HepG2 (cell line): ENCODE data around the gene ZMYM1. TPM values are rescaled to one million over a fixed set of nuclear protein-coding genes. Genes with fewer than 3 reads are reported as not detected.

Experiments used
- ADNP ChIP-seq: sonication (generic); formaldehyde crosslinking; IDR thresholded peaks from 2 replicates; pipeline ENCODE4 v1.4.0; 2020; ENCODE audit warnings: missing genetic modification reagents
- CCAR2 ChIP-seq: fragments of 200-400 bp; formaldehyde crosslinking; optimal IDR thresholded peaks from 2 replicates; pipeline ENCODE3; 2018; ENCODE audit warnings: low read depth, mild to moderate bottlenecking, low read length, moderate library complexity
- CREB1 ChIP-seq, 2 experiments: fragments of 450-650 bp in 1 of 2; IDR thresholded peaks; 2 replicates each; pipeline ENCODE4 v1.6.1; 2016 to 2017; ENCODE audit warnings: control low read depth in 1 of 2, mild to moderate bottlenecking in 1 of 2, missing compliant biosample characterization in 1 of 2, missing genetic modification characterization in 1 of 2
- FOXK2 ChIP-seq: fragments of 450-650 bp; IDR thresholded peaks from 2 replicates; pipeline ENCODE4 v1.6.1; 2016
- KAT7 ChIP-seq: IDR thresholded peaks from 2 replicates; pipeline ENCODE4 v1.6.1; 2018; ENCODE audit warnings: borderline replicate concordance, missing compliant biosample characterization
- KDM5A ChIP-seq: fragments of 200-600 bp; sonication (generic); IDR thresholded peaks from 2 replicates; pipeline ENCODE4 v1.7.0; 2018; ENCODE audit warnings: antibody characterized with exemption, mild to moderate bottlenecking, low read length, borderline replicate concordance
- PCBP1 ChIP-seq: fragments of 200-400 bp; formaldehyde crosslinking; IDR thresholded peaks from 2 replicates; pipeline ENCODE4 v1.6.1; 2017; ENCODE audit warnings: mild to moderate bottlenecking, low read depth, low read length, borderline replicate concordance
- RARA ChIP-seq: IDR thresholded peaks from 2 replicates; pipeline ENCODE4 v1.6.1; 2016; ENCODE audit warnings: missing genetic modification reagents, missing compliant biosample characterization
- RCOR2 ChIP-seq: IDR thresholded peaks from 2 replicates; pipeline ENCODE4 v1.6.1; 2016; ENCODE audit warnings: missing biosample characterization, missing genetic modification reagents
- SP4 ChIP-seq: sonication (generic); formaldehyde crosslinking; IDR thresholded peaks from 2 replicates; pipeline ENCODE4 v1.8.1; 2023; ENCODE audit warnings: mild to moderate bottlenecking, missing genetic modification reagents
- ZBTB1 ChIP-seq: sonication (generic); formaldehyde crosslinking; IDR thresholded peaks from 2 replicates; pipeline ENCODE4 v1.4.0; 2020; ENCODE audit warnings: missing genetic modification reagents, borderline replicate concordance
- ZFP62 ChIP-seq: sonication (generic); formaldehyde crosslinking; IDR thresholded peaks from 2 replicates; pipeline ENCODE4 v1.4.0; 2020; ENCODE audit warnings: missing genetic modification reagents
- ZNF562 ChIP-seq: sonication (generic); formaldehyde crosslinking; IDR thresholded peaks from 2 replicates; pipeline ENCODE4 v1.8.0; 2022; ENCODE audit warnings: missing genetic modification reagents, borderline replicate concordance
- ZNF703 ChIP-seq: sonication (generic); formaldehyde crosslinking; IDR thresholded peaks from 2 replicates; pipeline ENCODE4 v1.5.1; 2020; ENCODE audit warnings: missing genetic modification reagents, mild to moderate bottlenecking, moderate library complexity, borderline replicate concordance
- polyA plus RNA-seq, 8 experiments: library from polyadenylated mRNA; depleted of rRNA in 3 of 8; stranded (reverse) in 7 of 8; unstranded in 1 of 8; fragments of >200 nt; fragmentation: Illumina TruSeq in 4 of 8; extraction: Trizol in 4 of 8; gene quantifications; 2 replicates each; pipeline versions ENCODE4 v1.2.1 to v1.2.3, GENCODE V29; 2011 to 2016; ENCODE audit warnings: low read depth in 4 of 8, missing spikeins in 1 of 8, mixed read lengths in 1 of 8; ENCODE audit not compliant: insufficient read depth in 1 of 8
- total RNA-seq, 5 experiments: library from RNA; depleted of rRNA; stranded (reverse); fragments of >200 nt; fragmentation: Illumina TruSeq; extraction: Trizol; gene quantifications; 2 replicates each; pipeline ENCODE4 v1.2.3, GENCODE V29; 2016; ENCODE audit warnings: low read depth in 1 of 5
- TF ChIP-seq, protein P1 (sequence below): fragments of 450-650 bp; IDR thresholded peaks from 2 replicates; pipeline ENCODE4 v1.6.1; 2017; ENCODE audit warnings: mild to moderate bottlenecking
- TF ChIP-seq, protein P2 (sequence below): sonication (generic); IDR thresholded peaks from 2 replicates; pipeline ENCODE4 v1.6.1; 2016; ENCODE audit warnings: low read depth, borderline replicate concordance
- TF ChIP-seq, protein P3 (sequence below): sonication (generic); formaldehyde crosslinking; IDR thresholded peaks from 2 replicates; pipeline ENCODE4 v1.4.0; 2020; ENCODE audit warnings: missing genetic modification reagents; ENCODE audit errors: not compliant biosample characterization
- TF ChIP-seq, protein P4 (sequence below): sonication (generic); formaldehyde crosslinking; IDR thresholded peaks from 2 replicates; pipeline ENCODE4 v1.8.0; 2022; ENCODE audit warnings: missing genetic modification reagents, low read depth, mild to moderate bottlenecking, borderline replicate concordance

The ZMYM1 gene
- total and polyA plus RNA-seq, 2 of the 13 experiments (the other 11 are each of a cell fraction or from before 2014, with no cell fraction given), result 10.0 to 16.2 TPM

DNA sequence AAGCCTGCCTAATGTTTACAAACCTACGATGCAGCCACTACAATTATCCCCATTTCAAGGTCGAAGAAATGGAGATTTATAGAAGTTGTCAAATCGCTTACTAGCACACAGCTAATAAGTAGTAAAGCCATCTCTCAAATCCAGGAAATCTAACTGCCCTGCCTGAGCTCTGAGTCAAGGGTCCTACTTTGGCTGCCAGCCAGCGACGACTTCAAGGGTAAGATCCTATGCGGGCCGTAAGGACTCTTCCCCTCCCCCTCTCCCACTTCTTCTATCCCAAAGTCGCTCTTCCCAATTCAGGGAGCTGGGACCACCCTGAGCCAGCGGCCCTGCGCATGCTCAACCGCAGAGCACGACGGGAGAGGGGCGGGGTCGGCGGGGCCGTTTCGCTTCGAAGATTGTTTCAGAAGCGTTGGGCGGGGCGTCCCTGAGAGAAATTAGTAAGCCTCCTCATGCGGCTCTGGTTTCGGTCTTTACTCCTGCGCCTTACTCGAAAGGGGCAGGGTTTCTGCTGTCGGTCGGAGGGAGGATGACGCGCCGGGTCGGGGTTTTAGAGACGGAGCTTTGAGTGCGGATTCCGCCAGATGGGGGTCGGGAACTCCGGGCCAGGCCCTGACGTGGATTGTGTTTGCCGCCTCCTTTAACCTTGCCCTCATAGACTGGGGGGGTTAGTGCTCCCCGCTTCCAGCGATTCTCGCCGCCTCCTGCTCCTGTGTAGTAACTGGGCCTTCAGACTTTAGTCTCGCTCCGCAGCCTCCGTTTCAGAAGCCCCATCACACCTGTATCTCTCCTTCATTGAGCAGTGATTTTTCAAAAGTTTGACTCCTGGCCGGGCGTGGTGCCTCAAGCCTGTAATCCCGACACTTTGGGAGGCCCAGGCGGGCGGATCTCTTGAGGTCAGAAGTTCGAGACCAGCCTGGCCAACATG, at the start of gene ZMYM1 (continued):
- TF ChIP-seq, protein P1, sequence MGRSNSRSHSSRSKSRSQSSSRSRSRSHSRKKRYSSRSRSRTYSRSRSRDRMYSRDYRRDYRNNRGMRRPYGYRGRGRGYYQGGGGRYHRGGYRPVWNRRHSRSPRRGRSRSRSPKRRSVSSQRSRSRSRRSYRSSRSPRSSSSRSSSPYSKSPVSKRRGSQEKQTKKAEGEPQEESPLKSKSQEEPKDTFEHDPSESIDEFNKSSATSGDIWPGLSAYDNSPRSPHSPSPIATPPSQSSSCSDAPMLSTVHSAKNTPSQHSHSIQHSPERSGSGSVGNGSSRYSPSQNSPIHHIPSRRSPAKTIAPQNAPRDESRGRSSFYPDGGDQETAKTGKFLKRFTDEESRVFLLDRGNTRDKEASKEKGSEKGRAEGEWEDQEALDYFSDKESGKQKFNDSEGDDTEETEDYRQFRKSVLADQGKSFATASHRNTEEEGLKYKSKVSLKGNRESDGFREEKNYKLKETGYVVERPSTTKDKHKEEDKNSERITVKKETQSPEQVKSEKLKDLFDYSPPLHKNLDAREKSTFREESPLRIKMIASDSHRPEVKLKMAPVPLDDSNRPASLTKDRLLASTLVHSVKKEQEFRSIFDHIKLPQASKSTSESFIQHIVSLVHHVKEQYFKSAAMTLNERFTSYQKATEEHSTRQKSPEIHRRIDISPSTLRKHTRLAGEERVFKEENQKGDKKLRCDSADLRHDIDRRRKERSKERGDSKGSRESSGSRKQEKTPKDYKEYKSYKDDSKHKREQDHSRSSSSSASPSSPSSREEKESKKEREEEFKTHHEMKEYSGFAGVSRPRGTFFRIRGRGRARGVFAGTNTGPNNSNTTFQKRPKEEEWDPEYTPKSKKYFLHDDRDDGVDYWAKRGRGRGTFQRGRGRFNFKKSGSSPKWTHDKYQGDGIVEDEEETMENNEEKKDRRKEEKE, result no peak
- TF ChIP-seq PCBP1, result no peak
- TF ChIP-seq, protein P2, sequence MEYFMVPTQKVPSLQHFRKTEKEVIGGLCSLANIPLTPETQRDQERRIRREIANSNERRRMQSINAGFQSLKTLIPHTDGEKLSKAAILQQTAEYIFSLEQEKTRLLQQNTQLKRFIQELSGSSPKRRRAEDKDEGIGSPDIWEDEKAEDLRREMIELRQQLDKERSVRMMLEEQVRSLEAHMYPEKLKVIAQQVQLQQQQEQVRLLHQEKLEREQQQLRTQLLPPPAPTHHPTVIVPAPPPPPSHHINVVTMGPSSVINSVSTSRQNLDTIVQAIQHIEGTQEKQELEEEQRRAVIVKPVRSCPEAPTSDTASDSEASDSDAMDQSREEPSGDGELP, result no peak
- TF ChIP-seq ADNP (CRISPR knock-in tag), result no peak
- peak; percentile 84 for TF ChIP-seq SP4 (CRISPR knock-in tag)
- no peak for TF ChIP-seq ZBTB1 (CRISPR knock-in tag)
- TF ChIP-seq ZFP62, result no peak
- TF ChIP-seq FOXK2, result no peak
- TF ChIP-seq, protein P3, sequence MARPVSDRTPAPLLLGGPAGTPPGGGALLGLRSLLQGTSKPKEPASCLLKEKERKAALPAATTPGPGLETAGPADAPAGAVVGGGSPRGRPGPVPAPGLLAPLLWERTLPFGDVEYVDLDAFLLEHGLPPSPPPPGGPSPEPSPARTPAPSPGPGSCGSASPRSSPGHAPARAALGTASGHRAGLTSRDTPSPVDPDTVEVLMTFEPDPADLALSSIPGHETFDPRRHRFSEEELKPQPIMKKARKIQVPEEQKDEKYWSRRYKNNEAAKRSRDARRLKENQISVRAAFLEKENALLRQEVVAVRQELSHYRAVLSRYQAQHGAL (CRISPR knock-in tag), result no peak
- TF ChIP-seq KDM5A, result no peak; the same call in 1 of the 2 replicates
- TF ChIP-seq CREB1 (IDR thresholded peaks at IDR 0.05), result no peak
- peak; percentile 56 for TF ChIP-seq CREB1 (CRISPR knock-in tag; IDR thresholded peaks at IDR 0.05)
- TF ChIP-seq ZNF562 (CRISPR knock-in tag), result no peak
- TF ChIP-seq KAT7 (CRISPR knock-in tag), result 0 out of 2 replicates have a peak, but pooled peaks have one; percentile 22
- TF ChIP-seq RCOR2 (CRISPR knock-in tag), result no peak
- TF ChIP-seq, protein P4, sequence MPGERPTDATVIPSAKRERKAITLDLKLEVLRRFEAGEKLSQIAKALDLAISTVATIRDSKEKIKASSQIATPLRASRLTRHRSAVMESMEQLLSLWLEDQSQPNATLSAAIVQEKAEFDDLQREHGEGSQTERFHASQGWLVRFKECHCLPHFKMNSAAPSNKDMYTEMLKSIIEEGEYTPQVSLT (CRISPR knock-in tag), result no peak
- TF ChIP-seq RARA (CRISPR knock-in tag), result no peak
- no peak for TF ChIP-seq ZNF703
- TF ChIP-seq CCAR2, result no peak
